Breast epithelium (tissue), 4 donors: ENCODE data around the gene FBXW8. TPM values are rescaled to one million over a fixed set of nuclear protein-coding genes. Genes with fewer than 3 reads are reported as not detected.

Experiments used
- DNase-seq, 2 donors: peaks; one replicate each; pipeline ENCODE4 v3.0.0-alpha.2; 2019; ENCODE audit warnings: low spot score in 2 of 2
- H3K27ac ChIP-seq, 2 donors: fragments of 200-600 bp; sonication (generic) in 1 of 2; one replicate each; pipeline ENCODE4 v1.5.1; 2016 to 2019; ENCODE audit warnings: mild to moderate bottlenecking in 1 of 2
- H3K27me3 ChIP-seq, 2 donors: fragments of 200-600 bp; sonication (generic) in 1 of 2; one replicate each; pipeline versions ENCODE4 v1.5.1 to v1.6.0; 2017 to 2019; ENCODE audit warnings: control low read depth in 1 of 2, mild to moderate bottlenecking in 1 of 2
- H3K36me3 ChIP-seq: fragments of 200-600 bp; one replicate; pipeline ENCODE4 v1.5.1; 2019
- H3K4me1 ChIP-seq, 2 donors: fragments of 200-600 bp; sonication (generic); one replicate each; pipeline ENCODE4 v1.5.1; 2016 to 2019; ENCODE audit warnings: control low read depth in 1 of 2
- H3K4me3 ChIP-seq, 3 donors: fragments of 200-600 bp; sonication (generic); 1 replicate in 2 of 3; 2 replicates in 1 of 3; pipeline ENCODE4 v1.5.1; 2016 to 2019; ENCODE audit warnings: mild to moderate bottlenecking in 3 of 3, moderate library complexity in 2 of 3
- H3K9me3 ChIP-seq, 2 donors: fragments of 200-600 bp; sonication (generic) in 1 of 2; one replicate each; pipeline ENCODE4 v1.5.1; 2016 to 2019; ENCODE audit warnings: control low read depth in 1 of 2
- CTCF ChIP-seq, 3 donors: fragments of 450-650 bp; IDR thresholded peaks; one replicate each; pipeline ENCODE4 v1.5.1; 2016 to 2017; ENCODE audit warnings: antibody characterized with exemption in 3 of 3, mild to moderate bottlenecking in 3 of 3, moderate library complexity in 3 of 3
- POLR2A ChIP-seq: fragments of 450-650 bp; IDR thresholded peaks from one replicate; pipeline ENCODE4 v1.6.1; 2016; ENCODE audit warnings: antibody characterized with exemption, mild to moderate bottlenecking, moderate library complexity
- POLR2AphosphoS5 ChIP-seq, 3 donors: sonication (generic); formaldehyde crosslinking; IDR thresholded peaks; one replicate each; pipeline ENCODE4 v1.6.1; 2017; ENCODE audit warnings: antibody characterized with exemption in 3 of 3
- intact Hi-C: fragments of 100-400 bp; cut with DNase I; formaldehyde crosslinking; loops from one replicate; pipeline ENCODE4 v1.15.1; 2023; ENCODE audit warnings: low total_unique reads
- total RNA-seq, 3 donors: library from RNA; depleted of rRNA; stranded (reverse); fragments of >200 nt; gene quantifications; one replicate each; pipeline ENCODE4 v1.1.0, GENCODE V29; 2016

Gene FBXW8
- total RNA-seq, 3 donors from 2014 or later = 14.9 to 22.3 (median 16.4) TPM

- no peak for DNase-seq
- TF ChIP-seq POLR2A (no peak), POLR2AphosphoS5 (IDR thresholded peaks at IDR 0.05) (no peak), CTCF (IDR thresholded peaks at IDR 0.05) (no peak)
- Histone ChIP-seq H3K36me3 (no peaks in the 10 kb centered on the region), H3K4me3 (no peak overlapping the region), H3K27ac (no peak overlapping the region), H3K27me3 (no peaks in the 10 kb centered on the region), H3K4me1 (no peaks in the 10 kb centered on the region), H3K9me3 (no peaks in the 10 kb centered on the region)
- intact Hi-C loops = no loop called here
Observed at GRCh38 chr12:116968986-116969385, 58.2 kb downstream of the FBXW8 start.

- intact Hi-C loops = no loop called here
- TF ChIP-seq CTCF (IDR thresholded peaks at IDR 0.05) = no peak
- TF ChIP-seq POLR2A = no peak
- no peak for TF ChIP-seq POLR2AphosphoS5 (IDR thresholded peaks at IDR 0.05)
- no peak overlapping the region for H3K27ac ChIP-seq
- H3K36me3 ChIP-seq = no peaks in the 10 kb centered on the region
- no peaks in the 10 kb centered on the region for H3K4me1 ChIP-seq
- H3K27me3 ChIP-seq = no peaks in the 10 kb centered on the region
- no peak for DNase-seq
- no peak overlapping the region for H3K4me3 ChIP-seq
- H3K9me3 ChIP-seq = no peaks in the 10 kb centered on the region
Observed at GRCh38 chr12:116969615-116970585, 59.1 kb downstream of the FBXW8 start.

GRCh38 chr12:116971222-116971621 lies 60.5 kb downstream of the FBXW8 start:
- intact Hi-C loops = no loop called here
- no peak for TF ChIP-seq POLR2A
- no peak overlapping the region for H3K4me3 ChIP-seq

GRCh38 chr12:116975779-116976393 lies 65.1 kb downstream of the FBXW8 start:
- no peaks in the 10 kb centered on the region for H3K4me1 ChIP-seq
- intact Hi-C loops = no loop called here
- no peak for DNase-seq
- H3K9me3 ChIP-seq = no peaks in the 10 kb centered on the region
- H3K4me3 ChIP-seq = no peak overlapping the region
- H3K27me3 ChIP-seq = no peaks in the 10 kb centered on the region
- no peaks in the 10 kb centered on the region for H3K36me3 ChIP-seq
- TF ChIP-seq POLR2A (no peak), POLR2AphosphoS5 (IDR thresholded peaks at IDR 0.05) (no peak), CTCF (IDR thresholded peaks at IDR 0.05) (no peak)
- H3K27ac ChIP-seq = no peak overlapping the region

More at GRCh38 chr12:116971222-116971621, 60.5 kb downstream of the FBXW8 start:
- H3K4me1 ChIP-seq = no peaks in the 10 kb centered on the region
- H3K27ac ChIP-seq = no peak overlapping the region
- no peaks in the 10 kb centered on the region for H3K9me3 ChIP-seq
- no peaks in the 10 kb centered on the region for H3K27me3 ChIP-seq
- no peaks in the 10 kb centered on the region for H3K36me3 ChIP-seq
- no peak for DNase-seq

- H3K27ac ChIP-seq = no peak overlapping the region
- TF ChIP-seq POLR2AphosphoS5 (IDR thresholded peaks at IDR 0.05) (no peak), POLR2A (no peak), CTCF (IDR thresholded peaks at IDR 0.05) (no peak)
- no peaks in the 10 kb centered on the region for H3K9me3 ChIP-seq
- no peaks in the 10 kb centered on the region for H3K27me3 ChIP-seq
- intact Hi-C loops = no loop called here
- DNase-seq = no peak
- H3K4me3 ChIP-seq = no peak overlapping the region
- H3K4me1 ChIP-seq = no peaks in the 10 kb centered on the region
- no peaks in the 10 kb centered on the region for H3K36me3 ChIP-seq
Observed at GRCh38 chr12:116977465-116978380, 67.0 kb downstream of the FBXW8 start.
